HepG2 (cell line): ENCODE data around the gene ECM1. TPM values are rescaled to one million over a fixed set of nuclear protein-coding genes. Genes with fewer than 3 reads are reported as not detected.

Experiments used
- CREM ChIP-seq, 2 experiments: sonication (generic) in 1 of 2; formaldehyde crosslinking in 1 of 2; IDR thresholded peaks; 2 replicates each; pipeline versions ENCODE4 v1.4.0 to v1.6.1; 2016 to 2020; ENCODE audit warnings: antibody characterized with exemption in 1 of 2, mild to moderate bottlenecking in 1 of 2, missing genetic modification reagents in 1 of 2
- E2F1 ChIP-seq: sonication (generic); formaldehyde crosslinking; IDR thresholded peaks from 2 replicates; pipeline ENCODE4 v1.5.0; 2020; ENCODE audit warnings: missing genetic modification reagents
- FLYWCH1 ChIP-seq: sonication (generic); formaldehyde crosslinking; IDR thresholded peaks from 2 replicates; pipeline ENCODE4 v1.8.1; 2023; ENCODE audit warnings: mild to moderate bottlenecking, missing genetic modification reagents
- FOXM1 ChIP-seq: sonication (generic); formaldehyde crosslinking; IDR thresholded peaks from 2 replicates; pipeline ENCODE4 v1.5.0; 2020; ENCODE audit warnings: missing genetic modification reagents
- IRF2 ChIP-seq: IDR thresholded peaks from 2 replicates; pipeline ENCODE4 v1.6.1; 2018; ENCODE audit warnings: missing genetic modification reagents, missing compliant biosample characterization
- JUN ChIP-seq: sonication (generic); formaldehyde crosslinking; IDR thresholded peaks from 2 replicates; pipeline ENCODE4 v1.4.0; 2020; ENCODE audit warnings: mild to moderate bottlenecking, missing genetic modification reagents
- MAZ ChIP-seq, 2 experiments: sonication (generic) in 1 of 2; formaldehyde crosslinking in 1 of 2; IDR thresholded peaks; 2 replicates each; pipeline versions ENCODE4 v1.5.0 to v1.6.1; 2012 to 2020; ENCODE audit warnings: low read depth in 2 of 2, mild to moderate bottlenecking in 2 of 2, borderline replicate concordance in 1 of 2, improper control_type of control experiment in 1 of 2, low read length in 1 of 2, missing genetic modification reagents in 1 of 2, moderate library complexity in 1 of 2
- MEF2D ChIP-seq: sonication (generic); formaldehyde crosslinking; IDR thresholded peaks from 2 replicates; pipeline ENCODE4 v1.5.1; 2020; ENCODE audit warnings: mild to moderate bottlenecking, missing genetic modification reagents
- MXD1 ChIP-seq: sonication (generic); formaldehyde crosslinking; IDR thresholded peaks from 2 replicates; pipeline ENCODE4 v1.4.0; 2020; ENCODE audit warnings: mild to moderate bottlenecking, missing genetic modification reagents
- MXI1 ChIP-seq: IDR thresholded peaks from 3 replicates; pipeline ENCODE4 v1.6.1; 2012; ENCODE audit warnings: low read depth, low read length, inconsistent platforms, borderline replicate concordance
- PAX8 ChIP-seq: sonication (generic); formaldehyde crosslinking; IDR thresholded peaks from 2 replicates; pipeline ENCODE4 v1.8.0; 2022; ENCODE audit warnings: mild to moderate bottlenecking, missing genetic modification reagents, borderline replicate concordance
- PRDM10 ChIP-seq: sonication (generic); formaldehyde crosslinking; IDR thresholded peaks from 2 replicates; pipeline ENCODE4 v1.4.0; 2020; ENCODE audit warnings: low read depth, missing genetic modification reagents
- SKI ChIP-seq: fragments of 450-650 bp; IDR thresholded peaks from one replicate; pipeline ENCODE4 v1.6.1; 2018; ENCODE audit warnings: mild to moderate bottlenecking; ENCODE audit not compliant: partially characterized antibody
- ZBTB43 ChIP-seq: sonication (generic); formaldehyde crosslinking; conservative IDR thresholded peaks from 2 replicates; pipeline ENCODE4 v1.4.0; 2020; ENCODE audit warnings: missing genetic modification reagents
- ZBTB7B ChIP-seq: sonication (generic); formaldehyde crosslinking; IDR thresholded peaks from 2 replicates; pipeline ENCODE4 v1.4.0; 2020; ENCODE audit warnings: missing genetic modification reagents
- ZNF256 ChIP-seq: sonication (generic); formaldehyde crosslinking; conservative IDR thresholded peaks from 2 replicates; pipeline ENCODE4 v1.4.0; 2020; ENCODE audit warnings: missing genetic modification reagents
- ZNF367 ChIP-seq: sonication (generic); formaldehyde crosslinking; IDR thresholded peaks from 2 replicates; pipeline ENCODE4 v1.4.0; 2020; ENCODE audit warnings: missing genetic modification reagents, borderline replicate concordance
- ZNF580 ChIP-seq: IDR thresholded peaks from 2 replicates; pipeline ENCODE4 v1.6.1; 2016; ENCODE audit warnings: low read depth, borderline replicate concordance
- ZSCAN5A ChIP-seq: sonication (generic); formaldehyde crosslinking; IDR thresholded peaks from 2 replicates; pipeline ENCODE4 v1.8.0; 2022; ENCODE audit warnings: mild to moderate bottlenecking, missing genetic modification reagents, borderline replicate concordance
- polyA plus RNA-seq, 8 experiments: library from polyadenylated mRNA; depleted of rRNA in 3 of 8; stranded (reverse) in 7 of 8; unstranded in 1 of 8; fragments of >200 nt; fragmentation: Illumina TruSeq in 4 of 8; extraction: Trizol in 4 of 8; gene quantifications; 2 replicates each; pipeline versions ENCODE4 v1.2.1 to v1.2.3, GENCODE V29; 2011 to 2016; ENCODE audit warnings: low read depth in 4 of 8, missing spikeins in 1 of 8, mixed read lengths in 1 of 8; ENCODE audit not compliant: insufficient read depth in 1 of 8
- total RNA-seq, 5 experiments: library from RNA; depleted of rRNA; stranded (reverse); fragments of >200 nt; fragmentation: Illumina TruSeq; extraction: Trizol; gene quantifications; 2 replicates each; pipeline ENCODE4 v1.2.3, GENCODE V29; 2016; ENCODE audit warnings: low read depth in 1 of 5

Gene ECM1
- total and polyA plus RNA-seq, 2 of the 13 experiments (the other 11 are each of a cell fraction or from before 2014, with no cell fraction given), result 0.42 to 1.0 TPM

- TF ChIP-seq MXD1 (CRISPR knock-in tag) (peak; percentile 84), JUN (CRISPR knock-in tag) (no peak), ZNF580 (CRISPR knock-in tag) (0 out of 2 replicates have a peak, but pooled peaks have one; percentile 14), IRF2 (CRISPR knock-in tag) (peak; percentile 46; the same call in 1 of the 2 replicates), E2F1 (CRISPR knock-in tag) (no peak), PAX8 (CRISPR knock-in tag) (peak; percentile 93), ZNF256 (no peak), FLYWCH1 (CRISPR knock-in tag) (no peak), MEF2D (CRISPR knock-in tag) (peak; percentile 93), ZBTB43 (no peak), CREM (IDR thresholded peaks at IDR 0.05) (no peak), CREM (CRISPR knock-in tag; IDR thresholded peaks at IDR 0.05) (no peak), ZNF367 (CRISPR knock-in tag) (no peak), ZBTB7B (CRISPR knock-in tag) (peak; percentile 63), MXI1 (peak; percentile 61; the same call in 1 of the 3 replicates), ZSCAN5A (CRISPR knock-in tag) (no peak), PRDM10 (CRISPR knock-in tag) (peak; percentile 43; the same call in 1 of the 2 replicates), FOXM1 (CRISPR knock-in tag) (no peak), SKI (peak; percentile 61), MAZ (IDR thresholded peaks at IDR 0.05; ENCODE audit: borderline replicate concordance, low read depth, low read length) (peak; percentile 47; the same call in 1 of the 2 replicates), MAZ (CRISPR knock-in tag; IDR thresholded peaks at IDR 0.05; ENCODE audit: low read depth) (peak; percentile 13; the same call in 1 of the 2 replicates)
These were observed 7.6 kb downstream of the ECM1 start, which contains the start of gene FALEC (continued) for GRCh38 chr1:150515328-150516049.
